HepG2 (cell line): ENCODE data around the gene ZNF513. TPM values are rescaled to one million over a fixed set of nuclear protein-coding genes. Genes with fewer than 3 reads are reported as not detected.
A peak's percentile ranks its signal among the peaks of the same experiment; 100 is the strongest.

Experiments
- CTCF ChIP-seq: sonication (generic); formaldehyde crosslinking; IDR thresholded peaks from 2 replicates; pipeline ENCODE4 v1.5.0; 2020; ENCODE audit warnings: mild to moderate bottlenecking, missing genetic modification reagents, moderate library complexity
- JDP2 ChIP-seq: sonication (generic); formaldehyde crosslinking; IDR thresholded peaks from 2 replicates; pipeline ENCODE4 v1.8.1; 2022; ENCODE audit warnings: missing genetic modification reagents, borderline replicate concordance
- MED13 ChIP-seq: sonication (generic); formaldehyde crosslinking; IDR thresholded peaks from 2 replicates; pipeline ENCODE4 v1.5.0; 2020; ENCODE audit warnings: missing genetic modification reagents
- NCOA1 ChIP-seq: sonication (generic); formaldehyde crosslinking; IDR thresholded peaks from 2 replicates; pipeline ENCODE4 v1.9.0; 2021; ENCODE audit warnings: missing genetic modification reagents
- PBX3 ChIP-seq: sonication (generic); formaldehyde crosslinking; IDR thresholded peaks from 2 replicates; pipeline ENCODE4 v1.8.1; 2023; ENCODE audit warnings: missing genetic modification reagents, inconsistent platforms, borderline replicate concordance
- PLSCR1 ChIP-seq: sonication (generic); formaldehyde crosslinking; IDR thresholded peaks from 2 replicates; pipeline ENCODE4 v1.5.0; 2020; ENCODE audit warnings: missing genetic modification reagents, mild to moderate bottlenecking, borderline replicate concordance
- SCMH1 ChIP-seq: sonication (generic); formaldehyde crosslinking; IDR thresholded peaks from 2 replicates; pipeline ENCODE4 v1.9.0; 2021; ENCODE audit warnings: missing genetic modification reagents, mild to moderate bottlenecking, borderline replicate concordance
- THRA ChIP-seq: sonication (generic); formaldehyde crosslinking; IDR thresholded peaks from 2 replicates; pipeline ENCODE4 v1.4.0; 2020; ENCODE audit warnings: missing genetic modification reagents, borderline replicate concordance
- TOPORS ChIP-seq: sonication (generic); formaldehyde crosslinking; IDR thresholded peaks from 2 replicates; pipeline ENCODE4 v1.8.0; 2023; ENCODE audit warnings: mild to moderate bottlenecking, missing genetic modification reagents
- ZBTB37 ChIP-seq: sonication (generic); formaldehyde crosslinking; IDR thresholded peaks from 2 replicates; pipeline ENCODE4 v1.4.0; 2020; ENCODE audit warnings: mild to moderate bottlenecking, missing genetic modification reagents
- ZNF343 ChIP-seq: sonication (generic); formaldehyde crosslinking; IDR thresholded peaks from 2 replicates; pipeline ENCODE4 v1.4.0; 2020; ENCODE audit warnings: mild to moderate bottlenecking, missing genetic modification reagents
- ZNF362 ChIP-seq: sonication (generic); formaldehyde crosslinking; IDR thresholded peaks from 2 replicates; pipeline ENCODE4 v1.4.0; 2020; ENCODE audit warnings: missing genetic modification reagents, mild to moderate bottlenecking, borderline replicate concordance
- ZNF652 ChIP-seq: IDR thresholded peaks from 2 replicates; pipeline ENCODE4 v1.6.1; 2016; ENCODE audit warnings: low read depth, borderline replicate concordance
- polyA plus RNA-seq, 8 experiments: library from polyadenylated mRNA; depleted of rRNA in 3 of 8; stranded (reverse) in 7 of 8; unstranded in 1 of 8; fragments of >200 nt; fragmentation: Illumina TruSeq in 4 of 8; extraction: Trizol in 4 of 8; gene quantifications; 2 replicates each; pipeline versions ENCODE4 v1.2.1 to v1.2.3, GENCODE V29; 2011 to 2016; ENCODE audit warnings: low read depth in 4 of 8, missing spikeins in 1 of 8, mixed read lengths in 1 of 8; ENCODE audit not compliant: insufficient read depth in 1 of 8
- total RNA-seq, 5 experiments: library from RNA; depleted of rRNA; stranded (reverse); fragments of >200 nt; fragmentation: Illumina TruSeq; extraction: Trizol; gene quantifications; 2 replicates each; pipeline ENCODE4 v1.2.3, GENCODE V29; 2016; ENCODE audit warnings: low read depth in 1 of 5

Gene ZNF513
- total and polyA plus RNA-seq, 2 of the 13 experiments (the other 11 are each of a cell fraction or from before 2014, with no cell fraction given), result 4.9 to 6.3 TPM

GRCh38 chr2:27356382-27357181, 24.0 kb downstream of the ZNF513 start, which contains the start of gene GTF3C2 (continued):
- TF ChIP-seq ZNF652 (CRISPR knock-in tag) (0 out of 2 replicates have a peak, but pooled peaks have one; percentile 13), MED13 (CRISPR knock-in tag) (peak; percentile 66), NCOA1 (CRISPR knock-in tag) (no peak; the same call in none of the 2 replicates), ZNF362 (CRISPR knock-in tag) (no peak; the same call in 1 of the 2 replicates), ZNF343 (CRISPR knock-in tag) (0 out of 2 replicates have a peak, but pooled peaks have one; percentile 68), PLSCR1 (peak; percentile 86; the same call in 1 of the 2 replicates), JDP2 (CRISPR knock-in tag) (no peak), THRA (peak; percentile 53; the same call in 1 of the 2 replicates), CTCF (CRISPR knock-in tag) (0 out of 2 replicates have a peak, but pooled peaks have one; percentile 25), SCMH1 (CRISPR knock-in tag) (no peak), PBX3 (CRISPR knock-in tag) (no peak), TOPORS (CRISPR knock-in tag) (no peak), ZBTB37 (peak; percentile 31; the same call in 1 of the 2 replicates)
